GM12878 (cell line): Measurements from ENCODE around the gene IFI27L1.

Experiments used
- CTCF ChIP-seq, 3 experiments: IDR thresholded peaks in 2 of 3; conservative IDR thresholded peaks in 1 of 3; 2 replicates each; pipeline ENCODE4 v1.5.1; 2011; ENCODE audit warnings: low read depth in 3 of 3, low read length in 3 of 3, mild to moderate bottlenecking in 3 of 3, control low read depth in 2 of 3, moderate library complexity in 2 of 3, inconsistent platforms in 1 of 3, mixed read lengths in 1 of 3; ENCODE audit not compliant: control insufficient read depth in 2 of 3, insufficient read depth in 1 of 3; ENCODE audit errors: extremely low read depth in 1 of 3
- EZH2 ChIP-seq: IDR thresholded peaks from 2 replicates; pipeline ENCODE4 v1.6.1; 2012; ENCODE audit warnings: low read depth, mild to moderate bottlenecking, control low read depth, inconsistent platforms, low read length, borderline replicate concordance; ENCODE audit not compliant: control insufficient read depth
- KDM1A ChIP-seq: fragments of 200-600 bp; sonication (generic); IDR thresholded peaks from 2 replicates; pipeline ENCODE4 v1.6.1; 2016; ENCODE audit warnings: borderline replicate concordance
- POLR2A ChIP-seq: IDR thresholded peaks from 2 replicates; pipeline ENCODE4 v1.6.1; 2011; ENCODE audit warnings: low read depth, mild to moderate bottlenecking, low read length
- POLR2AphosphoS5 ChIP-seq: IDR thresholded peaks from 2 replicates; pipeline ENCODE4 v1.6.1; 2011; ENCODE audit warnings: mild to moderate bottlenecking, low read length, inconsistent platforms
- SIN3A ChIP-seq: IDR thresholded peaks from 2 replicates; pipeline ENCODE4 v1.6.1; 2012; ENCODE audit warnings: low read depth, low read length, improper control_type of control experiment

- no peak for TF ChIP-seq SIN3A
- TF ChIP-seq CTCF (IDR thresholded peaks at IDR 0.05 in 2 of 3, conservative IDR thresholded peaks at IDR 0.05 in 1 of 3; ENCODE audit: control insufficient read depth in 2 of 3, extremely low read depth in 1 of 3, insufficient read depth in 1 of 3, low read depth in 3 of 3, low read length in 3 of 3), result no peak
- TF ChIP-seq POLR2AphosphoS5, result no peak
- TF ChIP-seq KDM1A, result no peak
- no peak for TF ChIP-seq POLR2A
- no peak for TF ChIP-seq EZH2
Measured at GRCh38 chr14:94121485-94121884, 40.4 kb downstream of the IFI27L1 start.
